Measurements from ENCODE around the gene ZFAND3.

Gene ZFAND3

GRCh38 chr6:37845026-37845911 lies 25.7 kb downstream of the ZFAND3 start:
- no peaks in the 10 kb centered on the region for H3F3A ChIP-seq (ENCODE audit: insufficient read depth, low read length)
- H2AFZ ChIP-seq (ENCODE audit: low read length), result no peak overlapping the region
- H3K4me3 ChIP-seq (ENCODE audit: low read length), result no peak overlapping the region
- TF ChIP-seq EZH2phosphoT487 (IDR thresholded peaks at IDR 0.05; ENCODE audit: low read length), result no peak
- TF ChIP-seq EZH2 (optimal IDR thresholded peaks at IDR 0.05; ENCODE audit: low read depth, low read length), result no peak
- no peak for TF ChIP-seq CTCF (IDR thresholded peaks at IDR 0.05; ENCODE audit: low read length)
- no peak overlapping the region for H3K4me2 ChIP-seq (ENCODE audit: low read depth, low read length)
- DNase-seq, result no peak
- H3K4me1 ChIP-seq (ENCODE audit: low read length), result 0 out of 2 replicates have a peak, but pooled peaks cover 3% of the 10 kb centered on the region
- no peaks in the 10 kb centered on the region for H3K9me3 ChIP-seq (replicated peaks; ENCODE audit: insufficient read depth, low read length)
- no peak overlapping the region for H3K27ac ChIP-seq (ENCODE audit: low read length)
- H3K9me2 ChIP-seq (replicated peaks; ENCODE audit: insufficient read depth, low read length), result no peaks in the 10 kb centered on the region
- no peak overlapping the region for H3K9ac ChIP-seq (ENCODE audit: low read length)
- no peaks in the 10 kb centered on the region for H3K36me3 ChIP-seq (replicated peaks; ENCODE audit: insufficient read depth, low read length)
- H3K27me3 ChIP-seq (replicated peaks; ENCODE audit: insufficient read depth, low read length), result no peaks in the 10 kb centered on the region
- 0 out of 2 replicates have a peak, but pooled peaks cover 4% of the 10 kb centered on the region for H4K20me1 ChIP-seq (ENCODE audit: insufficient read depth, low read length)
- peaks cover 81% of the 10 kb centered on the region for H3K79me2 ChIP-seq (ENCODE audit: low read length)

- Histone ChIP-seq H3F3A (ENCODE audit: insufficient read depth, low read length) (no peaks in the 10 kb centered on the region), H3K9me3 (replicated peaks; ENCODE audit: insufficient read depth, low read length) (no peaks in the 10 kb centered on the region), H3K27ac (ENCODE audit: low read length) (no peak overlapping the region), H2AFZ (ENCODE audit: low read length) (no peak overlapping the region), H3K36me3 (replicated peaks; ENCODE audit: insufficient read depth, low read length) (no peaks in the 10 kb centered on the region), H3K4me3 (ENCODE audit: low read length) (no peak overlapping the region), H3K79me2 (ENCODE audit: low read length) (peaks cover 81% of the 10 kb centered on the region), H4K20me1 (ENCODE audit: insufficient read depth, low read length) (0 out of 2 replicates have a peak, but pooled peaks cover 4% of the 10 kb centered on the region), H3K4me2 (ENCODE audit: low read depth, low read length) (no peak overlapping the region), H3K9ac (ENCODE audit: low read length) (no peak overlapping the region), H3K9me2 (replicated peaks; ENCODE audit: insufficient read depth, low read length) (no peaks in the 10 kb centered on the region), H3K27me3 (replicated peaks; ENCODE audit: insufficient read depth, low read length) (no peaks in the 10 kb centered on the region), H3K4me1 (ENCODE audit: low read length) (no peaks in the 10 kb centered on the region)
- DNase-seq, result no peak
- TF ChIP-seq EZH2 (optimal IDR thresholded peaks at IDR 0.05; ENCODE audit: low read depth, low read length), result no peak
- TF ChIP-seq CTCF (IDR thresholded peaks at IDR 0.05; ENCODE audit: low read length), result no peak
- no peak for TF ChIP-seq EZH2phosphoT487 (IDR thresholded peaks at IDR 0.05; ENCODE audit: low read length)
Observed at GRCh38 chr6:37845930-37846329, 26.4 kb downstream of the ZFAND3 start.

- Histone ChIP-seq H2AFZ (ENCODE audit: low read length) (no peak overlapping the region), H3K27ac (ENCODE audit: low read length) (no peak overlapping the region), H3F3A (ENCODE audit: insufficient read depth, low read length) (no peaks in the 10 kb centered on the region), H3K4me3 (ENCODE audit: low read length) (no peak overlapping the region), H3K4me2 (ENCODE audit: low read depth, low read length) (no peak overlapping the region), H3K9me3 (replicated peaks; ENCODE audit: insufficient read depth, low read length) (no peaks in the 10 kb centered on the region), H4K20me1 (ENCODE audit: insufficient read depth, low read length) (0 out of 2 replicates have a peak, but pooled peaks cover 4% of the 10 kb centered on the region), H3K79me2 (ENCODE audit: low read length) (peaks cover 73% of the 10 kb centered on the region), H3K9ac (ENCODE audit: low read length) (no peak overlapping the region), H3K4me1 (ENCODE audit: low read length) (no peaks in the 10 kb centered on the region), H3K36me3 (replicated peaks; ENCODE audit: insufficient read depth, low read length) (no peaks in the 10 kb centered on the region), H3K9me2 (replicated peaks; ENCODE audit: insufficient read depth, low read length) (no peaks in the 10 kb centered on the region), H3K27me3 (replicated peaks; ENCODE audit: insufficient read depth, low read length) (no peaks in the 10 kb centered on the region)
- DNase-seq, result no peak
- TF ChIP-seq EZH2 (optimal IDR thresholded peaks at IDR 0.05; ENCODE audit: low read depth, low read length), result no peak
- no peak for TF ChIP-seq EZH2phosphoT487 (IDR thresholded peaks at IDR 0.05; ENCODE audit: low read length)
- no peak for TF ChIP-seq CTCF (IDR thresholded peaks at IDR 0.05; ENCODE audit: low read length)
Observed at GRCh38 chr6:37847704-37848103, 28.2 kb downstream of the ZFAND3 start.
